Loucy (cell line): Measurements from ENCODE around the gene SLC22A4.

ENCODE experiments used
- H2AFZ ChIP-seq: fragments of 200-600 bp; sonication (generic); 2 replicates; pipeline ENCODE4 v1.6.0; 2016; ENCODE audit warnings: antibody characterized with exemption, mild to moderate bottlenecking, low read length, moderate library complexity
- H3F3A ChIP-seq: fragments of 200-600 bp; 2 replicates; pipeline ENCODE4 v1.6.0; 2016; ENCODE audit warnings: antibody characterized with exemption, low read depth, mild to moderate bottlenecking
- H3K27me3 ChIP-seq: fragments of 200-600 bp; sonication (generic); 2 replicates; pipeline ENCODE4 v1.6.1; 2014; ENCODE audit warnings: low read length, mild to moderate bottlenecking; ENCODE audit not compliant: insufficient read depth, poor library complexity, severe bottlenecking
- H3K36me3 ChIP-seq: fragments of 200-600 bp; sonication (generic); 2 replicates; pipeline ENCODE4 v1.6.1; 2016; ENCODE audit warnings: low read length; ENCODE audit not compliant: insufficient read depth
- H3K4me1 ChIP-seq: fragments of 200-600 bp; sonication (generic); 2 replicates; pipeline ENCODE4 v1.5.1; 2014; ENCODE audit warnings: low read length, mild to moderate bottlenecking; ENCODE audit not compliant: insufficient read depth, poor library complexity, severe bottlenecking
- H3K4me2 ChIP-seq: fragments of 200-600 bp; sonication (generic); 2 replicates; pipeline ENCODE4 v1.6.0; 2014; ENCODE audit warnings: antibody characterized with exemption, low read length, low read depth, mild to moderate bottlenecking; ENCODE audit not compliant: poor library complexity, severe bottlenecking
- H3K4me3 ChIP-seq: fragments of 200-600 bp; sonication (generic); 2 replicates; pipeline ENCODE4 v1.5.1; 2014; ENCODE audit warnings: low read length, mild to moderate bottlenecking, mixed read lengths; ENCODE audit not compliant: poor library complexity, severe bottlenecking
- H3K79me2 ChIP-seq: fragments of 200-600 bp; sonication (generic); 2 replicates; pipeline ENCODE4 v1.6.1; 2014; ENCODE audit warnings: low read length; ENCODE audit not compliant: insufficient read depth
- H3K9ac ChIP-seq: fragments of 200-600 bp; sonication (generic); 2 replicates; pipeline ENCODE4 v1.6.0; 2014; ENCODE audit warnings: mild to moderate bottlenecking, low read depth, low read length, moderate library complexity; ENCODE audit not compliant: poor library complexity, severe bottlenecking
- H3K9me2 ChIP-seq: fragments of 200-600 bp; sonication (generic); replicated peaks from 2 replicates; pipeline ENCODE4 v1.6.1; 2016; ENCODE audit warnings: low read depth, low read length, mixed read lengths
- H3K9me3 ChIP-seq: fragments of 200-600 bp; sonication (generic); 2 replicates; pipeline ENCODE4 v1.6.1; 2014; ENCODE audit warnings: mild to moderate bottlenecking, antibody characterized with exemption, low read length, low read depth; ENCODE audit not compliant: insufficient read depth
- H4K20me1 ChIP-seq: fragments of 200-600 bp; sonication (generic); 2 replicates; pipeline ENCODE4 v1.6.0; 2014; ENCODE audit warnings: antibody characterized with exemption, low read length, mild to moderate bottlenecking; ENCODE audit not compliant: insufficient read depth, poor library complexity, severe bottlenecking
- CTCF ChIP-seq: fragments of 200-600 bp; sonication (generic); conservative IDR thresholded peaks from 2 replicates; pipeline ENCODE4 v1.5.1; 2014; ENCODE audit warnings: mild to moderate bottlenecking, antibody characterized with exemption, low read length
- EZH2phosphoT487 ChIP-seq: fragments of 200-600 bp; IDR thresholded peaks from 2 replicates; pipeline ENCODE4 v1.6.1; 2018; ENCODE audit warnings: antibody characterized with exemption, mild to moderate bottlenecking, moderate library complexity, borderline replicate concordance

The SLC22A4 gene

GRCh38 chr5:132270706-132271105 is 23.5 kb upstream of the SLC22A4 start:
- Histone ChIP-seq H3K27me3 (no peaks in the 10 kb centered on the region), H3K9me3 (no peaks in the 10 kb centered on the region), H3K9ac (no peak overlapping the region), H3F3A (no peaks in the 10 kb centered on the region), H2AFZ (no peak overlapping the region), H3K4me1 (peaks cover 3% of the 10 kb centered on the region), H3K9me2 (no peaks in the 10 kb centered on the region), H3K36me3 (no peaks in the 10 kb centered on the region), H4K20me1 (no peaks in the 10 kb centered on the region), H3K4me3 (no peak overlapping the region), H3K4me2 (no peak overlapping the region), H3K79me2 (no peaks in the 10 kb centered on the region)
- TF ChIP-seq EZH2phosphoT487: no peak
- no peak for TF ChIP-seq CTCF

GRCh38 chr5:132271251-132272246 is 22.6 kb upstream of the SLC22A4 start:
- TF ChIP-seq CTCF: no peak
- TF ChIP-seq EZH2phosphoT487: no peak
- no peaks in the 10 kb centered on the region for H3K9me2 ChIP-seq

GRCh38 chr5:132272311-132273210 is 21.6 kb upstream of the SLC22A4 start:
- H3K4me1 ChIP-seq: peaks cover 3% of the 10 kb centered on the region
- H3K79me2 ChIP-seq: no peaks in the 10 kb centered on the region
- no peaks in the 10 kb centered on the region for H3K9me3 ChIP-seq
- no peaks in the 10 kb centered on the region for H3K27me3 ChIP-seq
- peak overlapping the region; percentile 43; the same call in 1 of the 2 replicates for H2AFZ ChIP-seq
- no peak overlapping the region for H3K9ac ChIP-seq
- TF ChIP-seq CTCF (peak; percentile 60), EZH2phosphoT487 (no peak)
- H3K4me2 ChIP-seq: no peak overlapping the region
- H4K20me1 ChIP-seq: no peaks in the 10 kb centered on the region
- H3F3A ChIP-seq: no peaks in the 10 kb centered on the region
- H3K9me2 ChIP-seq: no peaks in the 10 kb centered on the region
- H3K36me3 ChIP-seq: no peaks in the 10 kb centered on the region
- no peak overlapping the region for H3K4me3 ChIP-seq

More at GRCh38 chr5:132271251-132272246, 22.6 kb upstream of the SLC22A4 start:
- Histone ChIP-seq H3K9me3 (no peaks in the 10 kb centered on the region), H3F3A (no peaks in the 10 kb centered on the region), H2AFZ (no peak overlapping the region), H3K4me2 (no peak overlapping the region), H3K9ac (no peak overlapping the region), H4K20me1 (no peaks in the 10 kb centered on the region), H3K36me3 (no peaks in the 10 kb centered on the region), H3K4me1 (peaks cover 3% of the 10 kb centered on the region), H3K79me2 (no peaks in the 10 kb centered on the region), H3K4me3 (no peak overlapping the region), H3K27me3 (no peaks in the 10 kb centered on the region)
